Ishikawa (cell line): Measurements from ENCODE around the gene CCDC134.

Experiments
- CEBPB ChIP-seq: IDR thresholded peaks from 2 replicates; pipeline ENCODE4 v1.6.1; 2012
- CREB1 ChIP-seq: IDR thresholded peaks from 2 replicates; pipeline ENCODE4 v1.6.1; 2012; ENCODE audit warnings: low read depth
- EGR1 ChIP-seq: IDR thresholded peaks from 2 replicates; pipeline ENCODE4 v1.6.1; 2012
- EP300 ChIP-seq: IDR thresholded peaks from 2 replicates; pipeline ENCODE4 v1.6.1; 2012; ENCODE audit warnings: borderline replicate concordance
- FOXM1 ChIP-seq: IDR thresholded peaks from 2 replicates; pipeline ENCODE4 v1.6.1; 2012; ENCODE audit warnings: low read depth, borderline replicate concordance
- NFIC ChIP-seq: IDR thresholded peaks from 2 replicates; pipeline ENCODE4 v1.6.1; 2012
- RAD21 ChIP-seq: IDR thresholded peaks from 2 replicates; pipeline ENCODE4 v1.6.1; 2012; ENCODE audit warnings: low read depth
- TAF1 ChIP-seq: IDR thresholded peaks from 2 replicates; pipeline ENCODE4 v1.6.1; 2012; ENCODE audit warnings: low read depth, mild to moderate bottlenecking
- TCF12 ChIP-seq: IDR thresholded peaks from 2 replicates; pipeline ENCODE4 v1.6.1; 2012; ENCODE audit warnings: low read depth
- TEAD4 ChIP-seq: IDR thresholded peaks from 2 replicates; pipeline ENCODE4 v1.6.1; 2012
- YY1 ChIP-seq: IDR thresholded peaks from 2 replicates; pipeline ENCODE4 v1.6.1; 2012; ENCODE audit warnings: low read depth
- ZBTB7A ChIP-seq: IDR thresholded peaks from 2 replicates; pipeline ENCODE4 v1.6.1; 2012; ENCODE audit warnings: low read depth
- TF ChIP-seq, protein P1 (sequence below): IDR thresholded peaks from 2 replicates; pipeline ENCODE4 v1.6.1; 2012; ENCODE audit warnings: low read depth, mild to moderate bottlenecking
- TF ChIP-seq, protein P2 (sequence below): IDR thresholded peaks from 2 replicates; pipeline ENCODE4 v1.6.1; 2012
- TF ChIP-seq, protein P3 (sequence below): IDR thresholded peaks from 2 replicates; pipeline ENCODE4 v1.6.1; 2012

The CCDC134 gene

DNA sequence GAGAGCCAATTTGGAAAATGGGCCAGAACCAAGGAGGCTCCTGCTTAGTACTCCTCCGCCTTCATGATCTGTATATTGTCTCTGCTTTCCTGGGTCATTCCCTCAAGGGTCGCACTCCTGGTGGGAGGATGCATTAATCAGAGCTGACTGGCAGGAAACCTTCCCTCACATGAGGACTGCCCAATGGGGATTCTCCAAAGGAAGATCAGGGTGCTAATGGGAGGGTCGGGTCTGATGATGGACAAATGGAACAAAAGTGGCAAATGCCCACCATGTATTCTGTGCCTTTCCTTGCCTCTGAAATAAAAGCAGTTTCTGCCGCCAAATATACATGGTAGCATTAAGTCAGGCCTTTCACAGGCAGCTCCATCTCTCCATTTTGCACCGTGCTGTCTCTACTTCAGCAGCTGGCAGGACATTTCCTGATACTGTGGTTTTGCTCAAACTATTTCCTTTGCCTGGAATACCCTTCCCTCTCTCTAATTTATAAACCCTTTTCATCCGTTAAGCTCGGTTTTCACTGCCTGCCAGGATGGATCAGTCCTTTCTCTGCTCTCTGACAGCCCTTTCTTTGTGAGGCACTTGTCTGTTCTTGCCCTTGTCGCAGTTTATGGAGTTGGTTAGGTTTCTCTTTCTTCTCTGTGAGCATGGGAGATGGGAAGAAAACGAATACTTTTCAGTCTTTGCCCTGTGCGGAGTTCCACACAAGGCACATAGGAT, 45.9 kb downstream of the CCDC134 start:
- TF ChIP-seq TAF1 (no peak), YY1 (no peak)

DNA sequence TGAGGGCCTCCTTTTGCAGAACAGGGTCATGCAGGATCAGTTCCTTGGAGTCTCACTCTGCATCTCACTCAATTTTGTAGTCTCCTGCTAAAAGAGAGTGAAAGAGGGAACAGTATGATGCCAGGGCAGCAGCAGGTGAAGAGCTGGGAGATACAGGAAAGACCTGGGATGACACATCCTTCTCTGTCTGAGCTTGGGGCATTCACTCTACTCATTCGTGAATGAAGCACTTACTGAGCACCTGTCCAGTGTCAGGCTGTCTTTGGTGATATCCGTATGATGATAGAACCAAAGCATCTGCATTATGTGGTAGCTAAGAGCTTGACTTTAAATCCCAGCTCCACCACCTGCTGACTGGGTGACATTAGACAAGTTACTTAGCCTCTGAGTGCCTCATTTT, 46.8 kb downstream of the CCDC134 start:
- TF ChIP-seq TAF1: no peak
- no peak for TF ChIP-seq FOXM1
- TF ChIP-seq NFIC: no peak
- no peak for TF ChIP-seq EGR1
- TF ChIP-seq TEAD4: no peak
- no peak for TF ChIP-seq YY1
- TF ChIP-seq, protein P1, sequence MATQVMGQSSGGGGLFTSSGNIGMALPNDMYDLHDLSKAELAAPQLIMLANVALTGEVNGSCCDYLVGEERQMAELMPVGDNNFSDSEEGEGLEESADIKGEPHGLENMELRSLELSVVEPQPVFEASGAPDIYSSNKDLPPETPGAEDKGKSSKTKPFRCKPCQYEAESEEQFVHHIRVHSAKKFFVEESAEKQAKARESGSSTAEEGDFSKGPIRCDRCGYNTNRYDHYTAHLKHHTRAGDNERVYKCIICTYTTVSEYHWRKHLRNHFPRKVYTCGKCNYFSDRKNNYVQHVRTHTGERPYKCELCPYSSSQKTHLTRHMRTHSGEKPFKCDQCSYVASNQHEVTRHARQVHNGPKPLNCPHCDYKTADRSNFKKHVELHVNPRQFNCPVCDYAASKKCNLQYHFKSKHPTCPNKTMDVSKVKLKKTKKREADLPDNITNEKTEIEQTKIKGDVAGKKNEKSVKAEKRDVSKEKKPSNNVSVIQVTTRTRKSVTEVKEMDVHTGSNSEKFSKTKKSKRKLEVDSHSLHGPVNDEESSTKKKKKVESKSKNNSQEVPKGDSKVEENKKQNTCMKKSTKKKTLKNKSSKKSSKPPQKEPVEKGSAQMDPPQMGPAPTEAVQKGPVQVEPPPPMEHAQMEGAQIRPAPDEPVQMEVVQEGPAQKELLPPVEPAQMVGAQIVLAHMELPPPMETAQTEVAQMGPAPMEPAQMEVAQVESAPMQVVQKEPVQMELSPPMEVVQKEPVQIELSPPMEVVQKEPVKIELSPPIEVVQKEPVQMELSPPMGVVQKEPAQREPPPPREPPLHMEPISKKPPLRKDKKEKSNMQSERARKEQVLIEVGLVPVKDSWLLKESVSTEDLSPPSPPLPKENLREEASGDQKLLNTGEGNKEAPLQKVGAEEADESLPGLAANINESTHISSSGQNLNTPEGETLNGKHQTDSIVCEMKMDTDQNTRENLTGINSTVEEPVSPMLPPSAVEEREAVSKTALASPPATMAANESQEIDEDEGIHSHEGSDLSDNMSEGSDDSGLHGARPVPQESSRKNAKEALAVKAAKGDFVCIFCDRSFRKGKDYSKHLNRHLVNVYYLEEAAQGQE: no peak
- no peak for TF ChIP-seq ZBTB7A

DNA sequence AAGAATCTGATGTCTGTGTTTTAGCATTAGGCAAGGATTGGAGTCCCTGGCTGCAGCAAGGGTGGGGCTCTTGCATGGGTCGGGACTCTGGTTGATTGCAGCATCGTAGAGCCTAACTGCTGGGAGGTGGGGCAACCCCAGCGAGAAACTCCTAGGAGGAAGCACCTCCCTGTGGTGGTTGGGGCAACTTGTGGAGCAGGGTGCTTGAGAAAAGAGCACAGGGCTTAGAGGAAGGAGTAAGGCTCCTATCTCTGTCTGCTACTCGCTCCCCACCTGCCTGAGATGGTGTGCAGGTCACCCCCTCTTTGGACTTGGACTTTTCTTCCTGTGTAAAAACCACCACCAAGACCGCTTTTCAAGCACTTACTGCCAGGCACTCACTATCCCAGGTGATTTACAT, 48.0 kb downstream of the CCDC134 start:
- no peak for TF ChIP-seq CREB1
- TF ChIP-seq TEAD4: no peak
- no peak for TF ChIP-seq NFIC
- TF ChIP-seq ZBTB7A: no peak
- TF ChIP-seq, protein P2, sequence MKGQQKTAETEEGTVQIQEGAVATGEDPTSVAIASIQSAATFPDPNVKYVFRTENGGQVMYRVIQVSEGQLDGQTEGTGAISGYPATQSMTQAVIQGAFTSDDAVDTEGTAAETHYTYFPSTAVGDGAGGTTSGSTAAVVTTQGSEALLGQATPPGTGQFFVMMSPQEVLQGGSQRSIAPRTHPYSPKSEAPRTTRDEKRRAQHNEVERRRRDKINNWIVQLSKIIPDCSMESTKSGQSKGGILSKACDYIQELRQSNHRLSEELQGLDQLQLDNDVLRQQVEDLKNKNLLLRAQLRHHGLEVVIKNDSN: no peak
- TF ChIP-seq YY1: no peak
- no peak for TF ChIP-seq RAD21
- TF ChIP-seq CEBPB: no peak
- no peak for TF ChIP-seq TCF12
- TF ChIP-seq FOXM1: no peak
- no peak for TF ChIP-seq EGR1
- no peak for TF ChIP-seq TAF1
- TF ChIP-seq, protein P3, sequence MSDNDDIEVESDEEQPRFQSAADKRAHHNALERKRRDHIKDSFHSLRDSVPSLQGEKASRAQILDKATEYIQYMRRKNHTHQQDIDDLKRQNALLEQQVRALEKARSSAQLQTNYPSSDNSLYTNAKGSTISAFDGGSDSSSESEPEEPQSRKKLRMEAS: no peak
- TF ChIP-seq, protein P1: no peak
- no peak for TF ChIP-seq EP300

DNA sequence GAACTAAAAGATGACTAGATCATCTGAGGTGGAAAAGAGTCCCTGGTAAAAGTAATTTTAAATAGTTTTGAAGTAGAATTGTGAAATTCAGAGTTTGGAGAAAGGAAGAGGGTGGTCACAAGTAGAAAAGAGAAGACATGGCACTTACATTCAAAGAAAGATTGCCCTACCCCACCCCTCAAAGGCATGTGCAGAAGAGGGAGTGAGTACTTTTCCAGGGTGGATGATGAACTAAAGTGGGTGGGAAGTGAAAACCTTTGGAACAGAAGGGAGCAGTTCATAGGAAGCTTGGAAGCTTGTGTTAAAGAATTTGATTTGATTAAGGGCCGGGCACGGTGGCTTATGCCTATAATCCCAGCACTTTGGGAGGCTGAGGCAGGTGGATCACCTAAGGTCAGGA, 56.0 kb downstream of the CCDC134 start:
- TF ChIP-seq CREB1 (no peak), TEAD4 (no peak), RAD21 (no peak), YY1 (no peak), FOXM1 (no peak), ZBTB7A (no peak), NFIC (no peak), EGR1 (no peak), EP300 (no peak), TAF1 (no peak), TCF12 (no peak), CEBPB (no peak)
- TF ChIP-seq, protein P2: no peak
- TF ChIP-seq, protein P1: no peak
- TF ChIP-seq, protein P3: no peak
